ENCODE results near the gene GMPR. TPM values are rescaled to one million over a fixed set of nuclear protein-coding genes. Genes with fewer than 3 reads are reported as not detected.

The GMPR gene
- total RNA-seq, 1 experiment from 2014 or later, result 5.1 TPM

DNA sequence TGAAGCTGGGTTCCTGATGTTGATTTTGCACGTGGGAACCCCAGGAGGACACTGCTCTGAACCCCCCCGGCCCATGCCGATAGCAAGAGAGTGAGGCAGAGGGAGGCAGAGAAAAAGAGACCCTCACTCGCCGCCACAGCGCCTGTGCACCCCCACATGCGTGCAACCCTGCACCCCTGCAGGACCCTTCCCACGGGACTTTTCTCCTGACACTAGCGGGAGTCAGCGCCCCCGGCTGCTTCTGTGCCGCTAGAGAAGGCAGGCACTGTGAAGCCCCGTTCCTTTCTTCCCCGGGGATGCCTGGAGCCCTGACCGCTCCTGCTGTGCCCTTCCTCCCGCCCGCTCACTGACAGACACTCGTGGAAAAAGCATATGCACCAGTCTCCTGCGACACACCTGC, 67.4 kb downstream of the GMPR start:
- Histone ChIP-seq H3K36me3 (replicated peaks; ENCODE audit: control insufficient read depth, insufficient read depth, low read length) (no peaks in the 10 kb centered on the region), H3K27me3 (ENCODE audit: control insufficient read depth, insufficient read depth, low read length) (peaks cover 1% of the 10 kb centered on the region; the same call in 1 of the 2 replicates), H3K4me3 (ENCODE audit: insufficient read depth, low read depth, low read length) (no peak overlapping the region)
- peak; percentile 69 for DNase-seq

DNA sequence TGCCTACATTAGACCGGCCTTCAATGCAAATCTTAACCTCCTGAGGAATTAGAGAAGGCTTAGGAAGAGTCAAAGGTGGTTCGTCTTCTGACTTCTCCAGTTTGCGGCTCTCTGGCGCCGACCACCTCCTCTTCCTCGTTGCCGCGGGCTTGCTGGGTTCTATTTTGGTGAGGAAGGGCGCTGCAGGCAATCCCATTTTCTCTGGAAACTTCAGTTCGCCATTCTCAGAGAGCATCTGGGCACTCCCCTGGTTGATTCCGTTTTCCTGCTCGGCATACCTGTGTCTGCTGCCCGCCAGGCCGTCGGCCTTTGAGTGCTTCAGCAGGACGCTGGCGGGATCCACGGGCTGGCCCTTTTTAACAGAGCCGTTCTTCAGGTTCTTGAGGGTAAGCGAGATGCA, 67.9 kb downstream of the GMPR start:
- peaks cover 1% of the 10 kb centered on the region; the same call in 1 of the 2 replicates for H3K27me3 ChIP-seq (ENCODE audit: control insufficient read depth, insufficient read depth, low read length)
- peak; percentile 60 for DNase-seq
- H3K4me3 ChIP-seq (ENCODE audit: insufficient read depth, low read depth, low read length), result no peak overlapping the region
- H3K36me3 ChIP-seq (replicated peaks; ENCODE audit: control insufficient read depth, insufficient read depth, low read length), result no peaks in the 10 kb centered on the region

DNA sequence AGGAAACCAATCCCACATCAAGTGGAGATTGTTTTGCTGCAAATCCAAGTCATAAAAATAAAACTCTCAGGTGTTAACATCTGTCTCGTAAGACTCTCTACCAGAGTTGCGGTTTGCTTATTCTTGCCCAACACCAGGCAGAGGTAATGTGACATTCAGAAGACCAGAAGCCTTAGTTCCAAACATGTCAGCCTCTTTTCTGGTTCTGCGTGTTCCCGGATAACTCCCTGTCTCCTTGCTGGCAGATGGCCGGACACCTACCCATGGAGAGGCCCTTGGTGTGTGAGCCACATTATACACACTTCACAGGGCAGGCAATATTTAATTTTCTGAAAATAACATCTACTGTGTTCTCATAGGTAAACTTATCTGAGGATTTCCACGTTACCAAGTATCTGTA, 73.4 kb downstream of the GMPR start:
- H3K36me3 ChIP-seq (replicated peaks; ENCODE audit: control insufficient read depth, insufficient read depth, low read length), result no peaks in the 10 kb centered on the region
- DNase-seq, result no peak
- no peak overlapping the region for H3K4me3 ChIP-seq (ENCODE audit: insufficient read depth, low read depth, low read length)
- no peaks in the 10 kb centered on the region for H3K27me3 ChIP-seq (ENCODE audit: control insufficient read depth, insufficient read depth, low read length)

DNA sequence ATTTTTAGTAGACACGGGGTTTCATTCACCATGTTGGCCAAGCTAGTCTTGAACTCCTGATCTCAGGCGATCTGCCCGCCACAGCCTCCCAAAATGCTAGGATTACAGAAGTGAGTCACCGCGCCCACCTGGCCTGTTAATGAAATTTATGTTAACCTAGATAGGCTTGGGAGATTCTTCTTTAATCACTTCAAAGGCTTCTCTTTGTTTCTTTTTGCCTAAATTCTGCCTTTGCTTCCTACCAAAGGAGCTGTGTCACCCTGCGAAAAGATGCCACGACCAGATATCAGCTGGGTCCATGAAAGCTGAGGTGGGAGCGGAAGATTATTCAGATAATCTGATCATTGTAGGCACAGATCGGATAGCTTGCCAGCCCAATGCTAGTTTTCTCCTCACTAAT, 75.3 kb downstream of the GMPR start:
- DNase-seq, result no peak

DNA sequence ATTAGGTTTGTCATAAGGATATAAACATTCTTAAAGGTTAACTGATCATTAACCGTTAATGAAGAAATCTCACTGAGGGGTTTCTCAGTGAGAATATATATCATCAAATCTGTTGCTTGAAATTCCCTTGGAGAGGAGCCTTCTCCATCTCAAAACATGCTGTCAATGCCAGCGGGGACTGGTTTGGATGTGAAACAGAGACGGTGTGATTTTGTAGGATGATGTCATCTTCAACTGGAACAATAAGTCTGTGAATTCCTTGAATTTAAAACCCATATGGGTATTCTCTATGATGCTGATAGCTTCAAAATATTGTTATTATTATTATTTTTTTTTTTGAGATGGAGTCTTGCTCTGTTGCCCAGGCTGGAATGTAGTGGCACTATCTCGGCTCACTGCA, 75.9 kb downstream of the GMPR start:
- no peak for DNase-seq
- no peak overlapping the region for H3K4me3 ChIP-seq (ENCODE audit: insufficient read depth, low read depth, low read length)
- no peaks in the 10 kb centered on the region for H3K36me3 ChIP-seq (replicated peaks; ENCODE audit: control insufficient read depth, insufficient read depth, low read length)
- no peaks in the 10 kb centered on the region for H3K27me3 ChIP-seq (ENCODE audit: control insufficient read depth, insufficient read depth, low read length)

More for the DNA sequence above, 75.3 kb downstream of the GMPR start:
- Histone ChIP-seq H3K4me3 (ENCODE audit: insufficient read depth, low read depth, low read length) (no peak overlapping the region), H3K27me3 (ENCODE audit: control insufficient read depth, insufficient read depth, low read length) (no peaks in the 10 kb centered on the region), H3K36me3 (replicated peaks; ENCODE audit: control insufficient read depth, insufficient read depth, low read length) (no peaks in the 10 kb centered on the region)

DNA sequence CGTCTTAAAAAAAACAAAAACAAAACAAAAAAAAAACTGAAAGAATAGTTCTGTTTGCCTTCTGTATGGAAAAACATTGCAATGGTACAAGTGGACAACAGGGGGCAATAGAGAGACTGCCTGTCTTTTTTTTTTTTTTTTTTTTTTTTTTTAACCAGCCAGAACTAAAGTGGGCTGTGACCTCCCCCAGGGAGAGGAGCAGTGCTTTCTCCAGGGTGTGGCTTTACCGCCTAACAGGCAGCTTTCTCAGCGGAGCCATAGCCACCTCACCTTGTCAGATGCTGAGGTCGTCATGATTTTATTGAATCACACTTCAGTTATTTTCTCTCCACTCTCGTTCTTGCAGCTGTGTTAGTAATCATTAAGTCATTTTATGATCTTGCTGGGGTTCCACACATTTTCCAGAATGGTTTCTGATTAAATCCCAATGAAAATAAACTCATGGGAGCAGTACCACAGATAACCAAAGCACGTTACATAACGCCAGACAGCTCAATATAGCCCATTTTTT, 78.4 kb downstream of the GMPR start:
- H3K27me3 ChIP-seq (ENCODE audit: control insufficient read depth, insufficient read depth, low read length), result no peaks in the 10 kb centered on the region
- H3K36me3 ChIP-seq (replicated peaks; ENCODE audit: control insufficient read depth, insufficient read depth, low read length), result no peaks in the 10 kb centered on the region
- DNase-seq, result peak; percentile 82
- H3K4me3 ChIP-seq (ENCODE audit: insufficient read depth, low read depth, low read length), result no peak overlapping the region

DNA sequence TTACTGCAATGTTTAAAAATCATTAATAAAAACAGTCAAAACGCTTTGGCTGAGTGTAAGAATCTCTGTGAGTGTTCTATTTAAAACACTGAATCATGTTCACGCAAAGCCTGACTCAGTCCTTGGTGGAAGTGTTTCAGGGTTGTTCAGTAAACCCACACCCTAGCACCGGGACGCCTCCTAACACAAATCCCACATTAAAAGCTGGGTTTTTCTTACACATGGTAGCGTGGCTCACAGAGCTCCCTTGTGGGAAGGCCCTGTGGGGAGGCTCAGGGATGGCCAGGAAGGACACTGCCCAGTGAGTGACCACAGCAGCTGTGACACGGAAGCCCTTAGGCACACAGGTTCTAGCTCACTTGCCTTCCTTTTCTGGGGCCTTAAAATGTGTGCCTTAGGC, 80.2 kb downstream of the GMPR start:
- no peaks in the 10 kb centered on the region for H3K36me3 ChIP-seq (replicated peaks; ENCODE audit: control insufficient read depth, insufficient read depth, low read length)
- DNase-seq, result no peak
- no peaks in the 10 kb centered on the region for H3K27me3 ChIP-seq (ENCODE audit: control insufficient read depth, insufficient read depth, low read length)
- H3K4me3 ChIP-seq (ENCODE audit: insufficient read depth, low read depth, low read length), result no peak overlapping the region

DNA sequence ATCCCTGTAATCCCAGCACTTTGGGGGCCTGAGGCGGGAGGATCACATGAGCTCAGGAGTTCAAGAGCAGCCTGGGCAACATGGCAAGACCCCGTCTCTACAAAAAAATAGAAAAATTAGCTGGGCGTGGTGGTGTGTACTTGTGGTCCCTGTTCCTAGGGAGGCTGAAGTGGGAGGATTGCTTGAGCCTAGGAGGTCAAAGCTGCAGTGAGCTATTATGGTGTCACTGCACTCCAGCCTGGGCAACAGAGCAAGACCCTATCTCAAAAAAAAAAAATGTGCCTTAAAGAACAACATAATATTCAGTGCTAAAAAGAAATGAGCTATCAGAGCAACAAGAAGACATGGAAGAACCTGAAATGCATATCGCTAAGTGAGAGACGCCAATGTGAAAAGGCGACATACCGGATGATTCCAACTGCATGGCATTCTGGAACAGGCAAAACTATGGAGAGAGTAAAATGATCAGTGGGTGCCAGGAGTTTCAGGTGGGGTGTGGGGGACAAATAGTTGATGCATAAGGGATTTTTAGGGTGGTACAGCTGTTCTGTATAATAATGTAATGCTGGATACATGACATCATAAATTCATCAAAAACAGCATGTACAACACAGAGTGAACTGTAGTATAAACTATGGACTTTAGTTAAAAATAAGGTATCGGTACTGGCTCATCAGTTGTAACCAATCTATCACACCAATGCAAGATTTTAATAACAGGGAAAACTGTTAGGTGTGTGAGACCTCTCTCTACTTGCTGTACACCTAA, 80.8 kb downstream of the GMPR start:
- no peak for DNase-seq
- Histone ChIP-seq H3K27me3 (ENCODE audit: control insufficient read depth, insufficient read depth, low read length) (no peaks in the 10 kb centered on the region), H3K4me3 (ENCODE audit: insufficient read depth, low read depth, low read length) (no peak overlapping the region), H3K36me3 (replicated peaks; ENCODE audit: control insufficient read depth, insufficient read depth, low read length) (no peaks in the 10 kb centered on the region)

DNA sequence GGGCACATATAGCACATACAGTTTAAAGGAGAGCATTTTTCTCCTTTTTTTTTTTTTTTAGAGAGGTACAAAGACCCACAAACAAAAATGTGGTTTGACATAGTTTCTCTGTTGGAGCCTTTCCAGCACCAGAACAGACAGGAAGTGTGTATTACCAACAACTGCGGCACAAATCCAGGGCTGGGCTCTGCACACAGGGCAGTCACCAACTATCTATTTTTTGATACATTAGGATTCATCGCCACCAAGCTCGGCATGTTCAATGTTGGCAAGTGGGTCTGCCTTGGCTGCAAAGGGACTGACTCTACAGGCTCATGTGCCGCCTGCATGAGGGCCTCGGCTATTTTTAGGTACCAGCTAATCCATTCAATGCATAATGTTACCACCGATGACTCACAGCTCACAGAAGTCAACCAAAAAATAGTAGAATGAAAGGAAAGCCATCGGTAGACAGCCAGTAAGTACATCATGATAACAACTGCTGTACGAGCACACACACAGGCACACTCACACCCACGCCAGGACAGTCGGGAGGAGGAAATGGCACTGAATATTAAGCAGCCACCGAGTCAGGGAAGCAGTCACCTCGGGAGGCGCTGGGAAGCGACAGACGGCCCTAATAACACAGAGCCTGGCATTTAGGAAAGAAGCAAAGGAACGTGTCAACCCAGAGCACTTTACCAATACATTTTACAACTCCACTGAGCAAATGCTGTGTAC, 81.6 kb downstream of the GMPR start:
- DNase-seq, result no peak
- Histone ChIP-seq H3K27me3 (ENCODE audit: control insufficient read depth, insufficient read depth, low read length) (no peaks in the 10 kb centered on the region), H3K4me3 (ENCODE audit: insufficient read depth, low read depth, low read length) (no peak overlapping the region), H3K36me3 (replicated peaks; ENCODE audit: control insufficient read depth, insufficient read depth, low read length) (no peaks in the 10 kb centered on the region)

DNA sequence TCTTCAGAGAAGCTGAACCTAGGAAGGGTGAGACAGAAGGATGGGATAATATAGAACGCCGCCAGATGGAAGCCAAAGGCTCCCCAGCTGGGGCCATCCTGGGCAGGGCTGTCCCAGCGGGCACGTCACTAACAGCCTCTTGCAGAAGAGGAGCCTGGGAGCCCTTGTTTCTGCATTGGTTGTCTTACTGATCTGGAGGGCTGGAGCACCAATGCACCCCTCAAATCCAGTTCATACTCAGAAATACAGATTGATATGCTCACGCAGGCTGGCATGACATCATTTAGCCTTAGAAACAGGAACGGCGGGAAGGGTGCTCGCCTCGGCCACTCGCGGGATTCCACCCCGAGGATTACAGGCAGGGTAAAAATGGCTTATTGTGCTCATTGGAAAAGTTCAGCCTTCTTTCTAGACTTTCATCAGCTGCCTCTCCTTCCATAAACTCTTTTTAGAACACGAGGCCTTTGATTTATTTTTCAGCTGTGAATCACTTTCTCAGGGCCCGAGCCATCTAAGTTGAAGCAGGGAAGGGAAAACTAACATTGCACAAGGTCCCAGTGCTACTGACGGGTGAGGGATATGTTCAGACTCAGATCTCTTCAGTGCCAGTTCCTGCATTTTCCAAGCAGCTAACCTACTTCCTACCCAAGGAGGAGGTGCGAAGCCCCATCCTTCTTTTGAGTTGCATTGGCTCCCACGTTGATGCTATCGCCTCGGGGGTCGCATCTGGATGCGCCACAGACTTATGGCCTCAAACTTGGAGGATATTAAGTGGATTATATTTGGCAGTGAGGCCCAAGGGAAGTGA, 82.3 kb downstream of the GMPR start:
- no peak overlapping the region for H3K4me3 ChIP-seq (ENCODE audit: insufficient read depth, low read depth, low read length)
- H3K36me3 ChIP-seq (replicated peaks; ENCODE audit: control insufficient read depth, insufficient read depth, low read length), result no peaks in the 10 kb centered on the region
- H3K27me3 ChIP-seq (ENCODE audit: control insufficient read depth, insufficient read depth, low read length), result no peaks in the 10 kb centered on the region
- DNase-seq, result no peak

DNA sequence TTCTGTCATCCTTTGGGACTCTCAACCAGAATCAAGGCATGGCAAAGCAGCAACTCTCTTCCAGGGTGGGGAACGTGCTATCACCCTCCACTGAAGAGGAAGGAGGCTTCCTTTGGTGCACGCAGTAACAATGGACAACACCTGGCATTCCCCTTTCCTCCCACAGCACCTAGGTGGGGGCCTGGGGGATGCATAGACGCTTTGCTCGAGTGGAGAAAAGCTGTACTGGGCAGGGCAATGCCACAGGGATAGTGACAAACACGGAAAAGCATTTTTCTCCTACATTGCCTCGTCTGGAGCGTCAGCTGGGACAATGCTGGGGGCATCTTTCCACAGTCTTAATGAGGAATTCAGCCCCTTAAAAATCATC, 82.9 kb downstream of the GMPR start:
- no peak overlapping the region for H3K4me3 ChIP-seq (ENCODE audit: insufficient read depth, low read depth, low read length)
- H3K36me3 ChIP-seq (replicated peaks; ENCODE audit: control insufficient read depth, insufficient read depth, low read length), result no peaks in the 10 kb centered on the region
- DNase-seq, result no peak
- no peaks in the 10 kb centered on the region for H3K27me3 ChIP-seq (ENCODE audit: control insufficient read depth, insufficient read depth, low read length)

DNA sequence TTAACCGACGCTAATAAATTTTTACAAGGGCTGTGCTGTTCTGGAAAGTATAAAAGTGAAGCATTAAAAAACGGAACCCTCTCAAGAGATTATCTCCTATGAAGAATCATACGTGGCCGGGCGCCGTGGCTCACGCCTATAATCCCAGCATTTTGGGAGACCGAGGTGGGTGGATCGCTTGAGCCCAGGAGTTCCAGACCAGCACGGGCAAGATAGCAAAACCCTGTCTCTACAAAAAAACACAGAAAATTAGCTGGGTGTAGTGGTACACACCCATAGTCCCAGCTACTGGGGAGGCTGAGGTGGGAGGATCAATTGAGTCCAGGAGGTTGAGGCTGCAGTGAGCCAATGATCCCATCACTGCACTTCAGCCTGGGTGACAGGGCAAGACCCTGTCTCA, 83.4 kb downstream of the GMPR start:
- DNase-seq, result no peak
- Histone ChIP-seq H3K27me3 (ENCODE audit: control insufficient read depth, insufficient read depth, low read length) (no peaks in the 10 kb centered on the region), H3K36me3 (replicated peaks; ENCODE audit: control insufficient read depth, insufficient read depth, low read length) (no peaks in the 10 kb centered on the region), H3K4me3 (ENCODE audit: insufficient read depth, low read depth, low read length) (no peak overlapping the region)

DNA sequence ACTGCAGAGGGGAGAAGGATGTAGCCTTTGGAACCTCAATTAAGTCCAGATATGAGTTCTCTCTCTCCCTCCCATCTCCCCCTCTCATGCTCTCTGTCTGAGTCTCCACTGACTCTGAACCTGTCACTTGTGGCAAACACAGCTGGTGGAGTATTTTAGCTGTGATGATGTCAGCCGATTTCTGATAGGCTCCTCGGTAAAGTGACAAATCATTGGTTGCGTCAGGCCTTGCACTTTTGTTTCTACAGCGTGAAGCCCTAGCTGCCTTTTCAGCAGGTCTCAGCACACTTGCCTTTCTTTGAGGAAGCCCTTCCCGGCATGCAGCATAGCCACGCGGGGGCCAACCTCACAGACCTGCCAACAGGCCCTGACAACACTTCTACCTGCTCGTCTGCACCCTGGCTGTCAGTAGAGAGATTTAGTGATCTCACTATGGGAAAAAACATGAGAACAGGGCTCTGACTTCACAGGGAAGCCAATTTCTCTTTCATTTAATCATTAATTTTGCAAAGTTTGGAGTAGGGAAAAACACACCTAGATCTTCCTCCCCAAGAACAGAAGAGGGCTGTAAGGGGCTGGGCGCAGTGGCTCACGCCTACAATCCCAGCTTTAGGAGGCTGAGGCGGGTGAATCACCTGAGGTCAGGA, 84.4 kb downstream of the GMPR start:
- no peak overlapping the region for H3K4me3 ChIP-seq (ENCODE audit: insufficient read depth, low read depth, low read length)
- DNase-seq, result no peak
- no peaks in the 10 kb centered on the region for H3K27me3 ChIP-seq (ENCODE audit: control insufficient read depth, insufficient read depth, low read length)
- no peaks in the 10 kb centered on the region for H3K36me3 ChIP-seq (replicated peaks; ENCODE audit: control insufficient read depth, insufficient read depth, low read length)

DNA sequence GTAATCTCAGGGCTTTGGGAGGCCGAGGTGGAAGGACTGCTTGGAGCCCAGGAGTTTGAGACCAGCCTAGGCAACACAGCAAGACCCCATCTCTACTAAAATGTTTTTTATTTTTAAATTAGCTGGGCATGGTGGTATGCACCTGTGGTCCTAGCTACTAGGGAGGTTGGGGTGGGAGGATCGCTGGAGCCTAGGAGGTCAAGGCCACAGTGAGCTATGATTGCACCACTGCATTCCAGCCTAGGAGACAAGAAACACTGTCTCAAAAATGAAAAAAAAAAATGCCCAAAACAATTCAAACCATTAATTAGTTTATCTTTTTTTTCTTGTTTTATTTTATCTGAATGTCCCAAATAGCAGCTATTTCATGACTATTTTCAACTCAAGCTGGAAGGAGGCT, 85.8 kb downstream of the GMPR start:
- no peak for DNase-seq
- no peaks in the 10 kb centered on the region for H3K36me3 ChIP-seq (replicated peaks; ENCODE audit: control insufficient read depth, insufficient read depth, low read length)
- H3K4me3 ChIP-seq (ENCODE audit: insufficient read depth, low read depth, low read length), result no peak overlapping the region
- H3K27me3 ChIP-seq (ENCODE audit: control insufficient read depth, insufficient read depth, low read length), result no peaks in the 10 kb centered on the region

Data from H7 (cell line).